AG08396 (cell line): ENCODE results near the gene ABCB9.

Experiments used
- DNase-seq: peaks from one replicate; pipeline ENCODE4 v3.0.0; 2012; ENCODE audit warnings: low spot score, mixed read lengths

ABCB9 gene

GRCh38 chr12:122994781-122995502 is 28.7 kb upstream of the ABCB9 start:
- DNase-seq = no peak

DNA sequence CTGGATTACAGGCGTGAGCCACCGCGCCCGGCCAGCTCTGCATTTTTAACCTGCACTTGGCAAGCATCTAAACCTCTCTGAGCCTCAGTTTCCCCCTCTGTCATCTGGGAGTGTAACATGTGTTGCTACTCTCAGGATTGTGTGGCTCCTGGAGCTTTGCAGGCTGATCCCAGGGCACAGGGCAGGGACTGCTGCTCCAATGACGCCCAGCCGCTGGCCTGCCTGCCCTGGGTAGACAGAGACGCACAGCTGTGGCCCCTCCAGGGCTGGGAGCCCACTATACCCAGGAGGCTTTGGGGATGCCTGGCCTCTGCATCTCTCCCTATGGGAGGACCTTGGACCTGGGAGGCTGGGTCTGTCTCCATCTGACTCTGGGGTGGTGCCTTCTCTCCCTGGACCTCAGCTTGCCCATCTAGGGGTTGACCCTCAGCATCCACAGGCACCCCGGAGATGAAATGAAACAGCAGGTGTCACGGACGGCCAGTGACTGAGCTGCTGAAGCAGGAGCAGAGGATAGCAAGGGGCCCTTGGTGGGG is 27.9 kb upstream of the ABCB9 start:
- DNase-seq = no peak

- no peak for DNase-seq
Observed at GRCh38 chr12:122992386-122992785, 26.1 kb upstream of the ABCB9 start.

GRCh38 chr12:122991623-122992275 is 25.5 kb upstream of the ABCB9 start:
- DNase-seq = no peak

DNA sequence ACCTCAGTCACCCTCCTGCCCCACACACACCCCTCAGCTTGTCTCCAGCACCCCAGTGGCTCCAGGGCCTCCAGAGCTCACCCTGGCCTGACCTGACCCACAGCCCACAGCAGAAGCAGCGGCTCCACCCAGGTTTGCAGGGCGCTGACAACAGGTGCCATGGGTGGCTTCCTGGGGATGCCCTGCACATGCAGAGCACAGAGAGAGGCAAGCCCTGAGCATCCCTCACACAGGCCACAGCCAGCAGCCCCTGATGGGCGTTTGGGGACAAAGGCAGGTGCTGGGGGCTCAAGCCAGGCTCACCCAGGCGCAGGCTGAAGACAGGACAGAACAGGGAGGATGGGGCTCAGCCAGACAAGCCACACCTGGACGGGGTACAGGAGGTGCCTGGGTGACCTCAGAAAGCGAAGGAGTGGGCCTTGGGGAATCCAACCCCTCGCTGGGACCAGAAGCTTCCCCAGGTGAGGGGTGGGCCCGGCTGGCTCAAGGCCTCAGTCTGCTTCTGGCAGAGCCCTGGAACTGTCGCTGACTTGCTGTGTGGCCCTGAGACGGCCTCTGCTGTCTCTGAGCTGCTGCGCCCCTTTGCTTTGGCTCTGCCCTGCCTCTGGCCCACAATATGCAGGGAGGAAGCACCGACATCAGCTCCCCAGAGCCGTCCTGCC is 24.8 kb upstream of the ABCB9 start:
- no peak for DNase-seq

GRCh38 chr12:122990561-122990960 is 24.3 kb upstream of the ABCB9 start:
- no peak for DNase-seq

GRCh38 chr12:122989874-122990419 is 23.7 kb upstream of the ABCB9 start:
- DNase-seq = no peak

- DNase-seq = no peak
Observed at GRCh38 chr12:122989225-122989839, 23.1 kb upstream of the ABCB9 start.

DNA sequence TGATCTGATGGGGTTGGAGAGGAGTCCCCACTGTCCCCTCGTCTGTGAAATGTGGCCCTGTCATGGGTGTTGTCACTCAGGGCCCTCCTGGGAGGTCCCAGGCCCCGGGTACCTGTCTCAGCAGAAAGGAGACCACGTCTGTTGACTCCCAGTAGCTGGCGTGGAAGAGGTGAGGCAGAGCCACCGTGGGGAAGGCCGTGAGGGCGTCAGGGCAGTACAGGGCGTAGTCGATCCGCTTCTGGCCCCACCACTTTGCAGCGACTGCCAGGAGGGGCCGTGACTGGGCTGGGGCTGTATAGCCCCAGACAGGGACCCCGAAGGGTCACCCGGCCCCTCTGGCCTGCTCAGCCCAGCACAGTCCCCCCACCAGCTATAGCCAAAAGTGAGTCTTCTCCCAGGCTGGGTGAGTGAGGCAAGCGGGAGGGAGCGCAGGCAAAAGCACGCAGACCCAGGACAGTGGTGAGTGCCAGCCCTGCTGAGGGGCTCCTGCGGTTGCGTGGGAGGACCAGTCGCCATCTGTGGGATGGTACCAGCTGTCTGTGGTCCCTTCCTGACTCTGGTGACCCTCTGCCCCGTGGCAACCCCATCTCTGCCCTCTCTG is 22.4 kb upstream of the ABCB9 start:
- DNase-seq = no peak

DNA sequence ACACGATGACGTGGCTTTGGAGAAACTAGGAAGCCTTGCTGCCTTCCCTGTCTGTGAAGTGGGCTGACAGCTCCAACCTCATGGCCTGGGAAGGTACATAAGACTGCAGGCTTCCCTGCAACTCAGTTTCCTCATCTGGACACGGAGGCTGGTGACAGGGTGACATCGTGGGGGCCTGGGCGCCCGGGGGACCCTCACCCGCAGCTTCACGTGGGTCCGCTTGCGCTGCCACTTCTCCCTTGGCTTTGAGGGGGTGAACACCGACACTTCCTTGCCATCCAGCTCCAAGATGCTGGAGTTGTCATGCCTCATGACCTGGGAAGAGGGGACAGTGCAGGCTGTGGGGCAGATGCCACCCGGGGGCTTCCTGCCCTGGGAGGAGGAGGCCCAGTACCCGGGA is 21.8 kb upstream of the ABCB9 start:
- DNase-seq = no peak

GRCh38 chr12:122987086-122987951 is 21.1 kb upstream of the ABCB9 start:
- no peak for DNase-seq

DNA sequence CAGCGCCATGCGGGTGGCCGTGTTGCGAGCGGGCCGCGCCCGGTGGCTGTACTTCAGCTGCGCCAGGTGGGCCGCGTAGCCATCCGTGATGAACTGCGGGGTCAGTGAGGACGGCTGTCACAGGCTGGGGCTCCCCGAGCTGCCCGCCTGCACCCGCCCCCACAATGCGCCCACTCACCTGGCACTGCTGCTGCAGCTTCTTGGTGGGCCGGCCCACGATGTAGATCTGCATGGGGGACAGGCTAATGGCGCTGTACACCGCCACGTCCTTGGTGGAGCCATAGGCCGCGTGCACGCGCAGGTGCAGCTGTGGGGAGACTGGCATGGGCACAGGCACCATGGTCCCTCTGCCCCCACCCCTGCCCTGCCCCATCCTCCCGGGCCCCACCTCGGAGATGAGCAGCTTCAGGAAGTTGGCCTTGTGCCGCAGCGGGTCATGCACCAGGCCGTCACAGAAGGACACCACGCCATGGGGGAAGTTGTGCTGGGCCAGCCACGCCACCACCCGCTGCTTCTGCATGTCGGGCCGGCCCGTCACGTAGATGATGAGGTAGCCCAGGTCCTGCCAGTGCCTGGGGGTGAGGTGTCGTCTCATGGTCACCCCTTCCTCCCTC is 20.1 kb upstream of the ABCB9 start:
- DNase-seq = no peak

DNA sequence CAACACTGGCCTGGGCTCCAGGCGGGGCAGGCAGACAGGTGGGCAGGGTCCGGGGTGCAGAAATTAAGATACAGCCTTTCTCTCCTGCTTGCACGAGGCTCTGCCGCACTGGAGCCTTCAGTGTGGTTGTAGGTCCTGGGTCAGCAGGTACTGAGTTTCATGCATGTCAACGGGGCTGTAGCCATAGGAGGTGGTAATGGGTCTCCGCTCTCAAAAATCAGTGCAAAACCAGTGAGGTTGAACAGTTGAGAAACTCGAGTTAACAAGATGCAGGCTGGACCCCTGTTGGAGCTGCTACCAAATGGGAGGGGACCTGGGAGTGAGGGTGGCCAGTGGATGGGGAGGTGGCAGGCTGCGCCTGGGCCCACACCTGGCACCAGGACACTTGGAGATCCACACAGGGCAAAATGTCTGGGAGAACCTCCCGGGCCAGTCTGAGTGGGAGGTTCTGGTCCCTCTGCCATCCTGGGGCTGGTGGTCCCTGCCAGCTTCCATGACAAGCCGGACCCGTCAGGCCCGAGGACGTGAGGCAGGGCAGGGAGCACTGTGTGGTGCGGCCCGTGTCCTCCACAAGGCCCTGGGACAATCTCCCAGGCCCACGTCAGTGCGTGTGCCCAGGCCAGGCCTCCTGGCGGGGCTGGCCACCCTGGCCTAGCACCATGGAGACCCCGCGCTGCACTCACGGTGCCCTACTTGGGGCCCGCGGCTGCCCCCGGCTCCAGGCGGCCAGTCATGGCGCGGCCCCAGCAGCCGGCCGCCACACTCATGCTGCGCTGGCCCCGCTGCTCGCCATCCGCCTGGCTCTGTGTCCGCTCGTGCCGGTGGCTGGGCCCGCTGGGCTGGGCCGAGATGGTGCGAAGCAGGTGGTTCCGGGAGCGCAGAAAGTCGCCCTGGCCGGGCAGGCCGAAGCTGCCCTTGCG is 19.3 kb upstream of the ABCB9 start:
- DNase-seq = no peak

- DNase-seq = no peak
Observed at GRCh38 chr12:122984612-122985337, 18.5 kb upstream of the ABCB9 start.

DNA sequence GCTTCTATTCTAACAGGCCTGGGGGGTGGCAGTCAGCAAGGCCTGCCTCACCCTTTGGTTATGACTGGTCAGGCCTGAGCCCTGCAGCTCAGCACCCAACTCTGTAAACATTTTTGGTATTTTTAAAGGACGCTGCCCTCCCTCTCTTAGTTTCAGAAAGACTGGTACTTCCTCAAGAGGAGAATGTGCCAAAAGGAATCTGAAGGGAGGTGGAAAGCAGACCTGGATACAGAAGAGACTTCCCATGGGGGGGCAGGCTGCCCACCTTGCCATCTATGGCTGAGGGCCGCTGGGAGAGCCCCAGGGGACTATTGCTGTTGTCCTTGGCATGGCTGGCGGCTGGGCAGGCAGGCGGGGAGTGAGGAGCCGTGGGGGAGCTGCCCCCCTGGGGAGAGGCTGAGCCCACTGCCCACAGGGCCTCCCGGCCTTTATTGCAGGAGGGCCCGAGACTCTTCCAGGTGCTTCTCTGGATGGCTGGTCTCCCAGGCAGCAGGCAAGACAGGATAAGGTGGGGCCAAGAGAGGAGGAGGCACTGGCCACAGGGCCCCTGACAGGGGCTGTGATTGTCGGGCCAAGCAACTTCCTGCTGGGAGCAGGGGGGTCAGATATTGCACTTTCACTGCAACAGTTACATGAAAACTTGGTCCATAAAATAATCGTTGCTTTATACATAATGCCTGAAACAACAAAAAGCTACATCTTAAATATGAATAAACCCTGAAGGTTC is 17.7 kb upstream of the ABCB9 start:
- DNase-seq = no peak

GRCh38 chr12:122982963-122983788 is 16.9 kb upstream of the ABCB9 start:
- no peak for DNase-seq

DNA sequence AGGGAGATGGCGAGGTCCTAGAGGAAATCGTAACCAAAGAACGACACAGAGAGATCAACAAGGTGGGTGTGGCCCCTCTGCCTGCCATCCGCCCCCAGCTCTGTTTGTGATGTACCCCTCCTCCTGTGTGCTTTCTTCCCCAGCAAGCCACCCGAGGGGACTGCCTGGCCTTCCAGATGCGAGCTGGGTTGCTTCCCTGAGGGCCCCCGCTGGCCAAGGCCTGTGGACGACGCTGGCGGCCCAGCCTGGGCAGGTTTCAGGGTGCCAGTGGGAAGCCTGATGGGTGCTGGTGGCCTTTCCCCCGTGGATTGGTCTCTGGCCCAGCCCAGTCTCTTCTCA is 16.2 kb upstream of the ABCB9 start:
- no peak for DNase-seq
